ENCODE data around the gene UBE2G2.

UBE2G2 gene

GRCh38 chr21:44819283-44820243 is 17.9 kb upstream of the UBE2G2 start:
- in situ Hi-C loops (cut with MboI; ENCODE audit: low pct_unique_long_range_greater_than_20kb, low sequenced_read_pairs, unreplicated experiment) = no loop called here
- no peak for TF ChIP-seq CTCF (IDR thresholded peaks at IDR 0.05; ENCODE audit: extremely low read depth, insufficient read depth, missing control alignments)
- no peak for DNase-seq (ENCODE audit: low spot score)

- no peak for DNase-seq (ENCODE audit: low spot score)
- TF ChIP-seq CTCF (IDR thresholded peaks at IDR 0.05; ENCODE audit: extremely low read depth, insufficient read depth, missing control alignments) = no peak
- in situ Hi-C loops (cut with MboI; ENCODE audit: low pct_unique_long_range_greater_than_20kb, low sequenced_read_pairs, unreplicated experiment) = no loop called here
Measured at GRCh38 chr21:44818640-44819011, 17.0 kb upstream of the UBE2G2 start.

- in situ Hi-C loops (cut with MboI; ENCODE audit: low pct_unique_long_range_greater_than_20kb, low sequenced_read_pairs, unreplicated experiment) = no loop called here
- DNase-seq (ENCODE audit: low spot score) = peak; percentile 96
- TF ChIP-seq CTCF (IDR thresholded peaks at IDR 0.05; ENCODE audit: extremely low read depth, insufficient read depth, missing control alignments) = no peak
Measured at GRCh38 chr21:44817914-44818639, 16.5 kb upstream of the UBE2G2 start, which contains the start of gene SUMO3. Gene SUMO3 (minus strand): TSS chr21:44818062. CDS start chr21:44817968, 94 bp downstream.

- peak; percentile 100 for DNase-seq (ENCODE audit: low spot score)
- in situ Hi-C loops (cut with MboI; ENCODE audit: low pct_unique_long_range_greater_than_20kb, low sequenced_read_pairs, unreplicated experiment) = no loop called here
- no peak for TF ChIP-seq CTCF (IDR thresholded peaks at IDR 0.05; ENCODE audit: extremely low read depth, insufficient read depth, missing control alignments)
Measured at GRCh38 chr21:44817506-44817880, 15.9 kb upstream of the UBE2G2 start.

- in situ Hi-C loops (cut with MboI; ENCODE audit: low pct_unique_long_range_greater_than_20kb, low sequenced_read_pairs, unreplicated experiment) = no loop called here
- TF ChIP-seq CTCF (IDR thresholded peaks at IDR 0.05; ENCODE audit: extremely low read depth, insufficient read depth, missing control alignments) = no peak
- DNase-seq (ENCODE audit: low spot score) = no peak
Measured at GRCh38 chr21:44816761-44817505, 15.3 kb upstream of the UBE2G2 start.

Data from GM13977 (cell line).